NCI-H2081 treated with DMSO at 0.1 percent for 48 hours (cell line): ENCODE data around the gene NEB.
"Not testable (repeated sequence)": the region's sequence is repeated elsewhere in the genome, so short reads cannot be mapped to it uniquely, and the experiment has no call there.

Source experiments
- DNase-seq: peaks from one replicate; lab custom pipeline; 2025; lab: John Stamatoyannopoulos, UW

NEB gene

GRCh38 chr2:151704480-151704961, 29.8 kb downstream of the NEB start:
- not testable (repeated sequence) for DNase-seq

- not testable (repeated sequence) for DNase-seq
Measured at GRCh38 chr2:151698134-151698533, 36.1 kb downstream of the NEB start.

GRCh38 chr2:151695778-151696177, 38.5 kb downstream of the NEB start:
- DNase-seq = no peak

GRCh38 chr2:151691631-151692030, 42.6 kb downstream of the NEB start:
- no peak for DNase-seq

- DNase-seq = no peak
Measured at GRCh38 chr2:151688719-151689118, 45.6 kb downstream of the NEB start.

- DNase-seq = no peak
Measured at GRCh38 chr2:151682459-151683003, 51.7 kb downstream of the NEB start.

- DNase-seq = no peak
Measured at GRCh38 chr2:151681051-151681450, 53.2 kb downstream of the NEB start.

- no peak for DNase-seq
Measured at GRCh38 chr2:151679994-151680393, 54.3 kb downstream of the NEB start.

GRCh38 chr2:151678849-151679248, 55.4 kb downstream of the NEB start:
- no peak for DNase-seq

GRCh38 chr2:151673016-151673415, 61.3 kb downstream of the NEB start:
- DNase-seq = no peak

- no peak for DNase-seq
Measured at GRCh38 chr2:151672277-151672676, 62.0 kb downstream of the NEB start.

- DNase-seq = no peak
Measured at GRCh38 chr2:151670846-151671597, 63.3 kb downstream of the NEB start.

- no peak for DNase-seq
Measured at GRCh38 chr2:151670346-151670745, 63.9 kb downstream of the NEB start.

- DNase-seq = no peak
Measured at GRCh38 chr2:151669585-151670081, 64.6 kb downstream of the NEB start.

GRCh38 chr2:151668737-151669136, 65.5 kb downstream of the NEB start:
- DNase-seq = no peak

GRCh38 chr2:151665959-151666358, 68.3 kb downstream of the NEB start:
- DNase-seq = no peak

GRCh38 chr2:151664520-151664919, 69.8 kb downstream of the NEB start:
- no peak for DNase-seq

GRCh38 chr2:151661625-151662024, 72.7 kb downstream of the NEB start:
- no peak for DNase-seq

GRCh38 chr2:151658081-151658480, 76.2 kb downstream of the NEB start:
- no peak for DNase-seq

GRCh38 chr2:151657667-151658076, 76.6 kb downstream of the NEB start:
- DNase-seq = no peak

GRCh38 chr2:151655663-151656398, 78.4 kb downstream of the NEB start:
- no peak for DNase-seq

- DNase-seq = no peak
Measured at GRCh38 chr2:151654891-151655290, 79.4 kb downstream of the NEB start.

GRCh38 chr2:151654085-151654484, 80.2 kb downstream of the NEB start:
- no peak for DNase-seq
